Body of pancreas (tissue), 4 donors: Measurements from ENCODE around the gene ME3.

Experiments used
- POLR2A ChIP-seq, 3 donors: fragments of 450-650 bp; IDR thresholded peaks; one replicate each; pipeline ENCODE4 v1.6.1; 2016; ENCODE audit warnings: antibody characterized with exemption in 3 of 3, mild to moderate bottlenecking in 2 of 3
- TF ChIP-seq, protein P1 (sequence below), 7 experiments: fragments of 450-650 bp in 4 of 7; fragments of 200-600 bp in 3 of 7; sonication (generic) in 3 of 7; IDR thresholded peaks; one replicate each; pipeline ENCODE4 v1.5.1; 2016 to 2019; ENCODE audit warnings: antibody characterized with exemption in 7 of 7

DNA sequence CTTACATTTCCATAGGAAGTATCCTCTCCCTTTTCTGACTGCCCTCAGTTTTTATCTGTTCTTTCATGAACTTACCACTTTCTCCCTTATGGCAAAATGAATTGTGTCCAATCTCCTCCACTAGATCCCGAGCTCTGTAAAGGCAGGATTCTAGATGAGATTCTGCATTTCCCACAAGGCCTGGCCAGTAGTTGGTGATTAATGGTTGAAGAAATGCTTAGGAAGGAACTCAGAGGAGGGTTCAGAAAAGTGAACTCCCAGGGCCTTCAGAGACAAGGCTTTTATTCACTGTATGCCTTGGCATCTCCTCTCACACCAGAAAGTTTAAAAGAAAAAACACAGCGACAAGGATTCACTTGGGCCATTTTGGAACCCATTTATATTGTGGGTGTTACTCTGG is 231.6 kb downstream of the ME3 start:
- TF ChIP-seq, protein P1, sequence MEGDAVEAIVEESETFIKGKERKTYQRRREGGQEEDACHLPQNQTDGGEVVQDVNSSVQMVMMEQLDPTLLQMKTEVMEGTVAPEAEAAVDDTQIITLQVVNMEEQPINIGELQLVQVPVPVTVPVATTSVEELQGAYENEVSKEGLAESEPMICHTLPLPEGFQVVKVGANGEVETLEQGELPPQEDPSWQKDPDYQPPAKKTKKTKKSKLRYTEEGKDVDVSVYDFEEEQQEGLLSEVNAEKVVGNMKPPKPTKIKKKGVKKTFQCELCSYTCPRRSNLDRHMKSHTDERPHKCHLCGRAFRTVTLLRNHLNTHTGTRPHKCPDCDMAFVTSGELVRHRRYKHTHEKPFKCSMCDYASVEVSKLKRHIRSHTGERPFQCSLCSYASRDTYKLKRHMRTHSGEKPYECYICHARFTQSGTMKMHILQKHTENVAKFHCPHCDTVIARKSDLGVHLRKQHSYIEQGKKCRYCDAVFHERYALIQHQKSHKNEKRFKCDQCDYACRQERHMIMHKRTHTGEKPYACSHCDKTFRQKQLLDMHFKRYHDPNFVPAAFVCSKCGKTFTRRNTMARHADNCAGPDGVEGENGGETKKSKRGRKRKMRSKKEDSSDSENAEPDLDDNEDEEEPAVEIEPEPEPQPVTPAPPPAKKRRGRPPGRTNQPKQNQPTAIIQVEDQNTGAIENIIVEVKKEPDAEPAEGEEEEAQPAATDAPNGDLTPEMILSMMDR (IDR thresholded peaks at IDR 0.05) = no peak
- no peak for TF ChIP-seq POLR2A (IDR thresholded peaks at IDR 0.05)
